Measurements from ENCODE around the gene BLNK. TPM values are rescaled to one million over a fixed set of nuclear protein-coding genes. Genes with fewer than 3 reads are reported as not detected.
"Not testable (repeated sequence)": the region's sequence is repeated elsewhere in the genome, so short reads cannot be mapped to it uniquely, and the experiment has no call there.

BLNK gene
- total RNA-seq: 1.2 TPM
- polyA plus RNA-seq (ENCODE audit: insufficient read depth in 1 of 8, insufficient read length in 8 of 8, low replicate concordance in 1 of 8): 1 to 10 TPM; 1.3 to 3.2 (median 1.6) TPM
- long read RNA-seq, donor 1: 0 reads
- long read RNA-seq, donor 2: 0 reads
- long read RNA-seq, donor 3: 0 reads
- long read RNA-seq, donor 4, partial matches to known transcripts: 0 of 1 reads
- long read RNA-seq, donor 4, other reads (novel, unspliced or antisense): 0 of 1 reads
- long read RNA-seq, donor 5: 0 reads
- long read RNA-seq, donor 6: 0 reads
- long read RNA-seq, donor 7: 0 reads
- long read RNA-seq, donor 8: 0 reads
- long read RNA-seq, donor 9: 0 reads
- long read RNA-seq, donor 10: 0 reads
- long read RNA-seq, donor 11: 0 reads

GRCh38 chr10:96271016-96271815 lies at the start of gene BLNK:
Gene BLNK, minus strand, starts transcription at chr10:96271569. Its CDS starts 171 bp downstream, at chr10:96271398.
- Histone ChIP-seq H3K4me1 (ENCODE audit: control insufficient read depth, insufficient read depth, low read length) (no peaks in the 10 kb centered on the region), H3K27ac (ENCODE audit: low read length) (peak within 1 kb of the TSS; percentile 32), H3K27me3 (ENCODE audit: control insufficient read depth, insufficient read depth, low read length) (no peaks in the 10 kb centered on the region), H3K9me3 (replicated peaks; ENCODE audit: control insufficient read depth, low read depth, low read length) (no peaks in the 10 kb centered on the region), H3K36me3 (ENCODE audit: control insufficient read depth, insufficient read depth, low read length) (no peaks in the 10 kb centered on the region), H3K4me3 (ENCODE audit: low read length) (no peak within 1 kb of the TSS)
- DNase-seq: peak; percentile 81
- 32% methylated on average over 5 of the region's 6 CpGs for WGBS (ENCODE audit: insufficient coverage)

GRCh38 chr10:96319754-96320474 lies 48.5 kb upstream of the BLNK start:
- DNase-seq: peak; percentile 25
- WGBS (ENCODE audit: insufficient coverage): no CpG with 5 or more reads among the region's 3 CpGs
- Histone ChIP-seq H3K4me3 (ENCODE audit: low read length) (no peak overlapping the region), H3K9me3 (replicated peaks; ENCODE audit: control insufficient read depth, low read depth, low read length) (no peaks in the 10 kb centered on the region), H3K27ac (ENCODE audit: low read length) (no peak overlapping the region), H3K4me1 (ENCODE audit: control insufficient read depth, insufficient read depth, low read length) (no peaks in the 10 kb centered on the region), H3K27me3 (ENCODE audit: control insufficient read depth, insufficient read depth, low read length) (peaks cover 7% of the 10 kb centered on the region), H3K36me3 (ENCODE audit: control insufficient read depth, insufficient read depth, low read length) (no peaks in the 10 kb centered on the region)

GRCh38 chr10:96317067-96317833 lies 45.9 kb upstream of the BLNK start:
- no peak overlapping the region for H3K27ac ChIP-seq (ENCODE audit: low read length)
- no peak overlapping the region for H3K4me3 ChIP-seq (ENCODE audit: low read length)
- no peak for DNase-seq
- H3K9me3 ChIP-seq (replicated peaks; ENCODE audit: control insufficient read depth, low read depth, low read length): no peaks in the 10 kb centered on the region
- H3K4me1 ChIP-seq (ENCODE audit: control insufficient read depth, insufficient read depth, low read length): no peaks in the 10 kb centered on the region
- 67% methylated on average over 1 of the region's 4 CpGs for WGBS (ENCODE audit: insufficient coverage)
- H3K36me3 ChIP-seq (ENCODE audit: control insufficient read depth, insufficient read depth, low read length): no peaks in the 10 kb centered on the region
- peaks cover 4% of the 10 kb centered on the region for H3K27me3 ChIP-seq (ENCODE audit: control insufficient read depth, insufficient read depth, low read length)

GRCh38 chr10:96313344-96313743 lies 42.0 kb upstream of the BLNK start:
- DNase-seq: no peak
- no peaks in the 10 kb centered on the region for H3K9me3 ChIP-seq (replicated peaks; ENCODE audit: control insufficient read depth, low read depth, low read length)
- no peaks in the 10 kb centered on the region for H3K36me3 ChIP-seq (ENCODE audit: control insufficient read depth, insufficient read depth, low read length)
- H3K27me3 ChIP-seq (ENCODE audit: control insufficient read depth, insufficient read depth, low read length): peaks cover 2% of the 10 kb centered on the region
- no peak overlapping the region for H3K27ac ChIP-seq (ENCODE audit: low read length)
- 40% methylated on average over 2 of the region's 2 CpGs for WGBS (ENCODE audit: insufficient coverage)
- H3K4me3 ChIP-seq (ENCODE audit: low read length): no peak overlapping the region
- no peaks in the 10 kb centered on the region for H3K4me1 ChIP-seq (ENCODE audit: control insufficient read depth, insufficient read depth, low read length)

GRCh38 chr10:96311180-96311715 lies 39.9 kb upstream of the BLNK start:
- no peak overlapping the region for H3K4me3 ChIP-seq (ENCODE audit: low read length)
- H3K36me3 ChIP-seq (ENCODE audit: control insufficient read depth, insufficient read depth, low read length): no peaks in the 10 kb centered on the region
- H3K4me1 ChIP-seq (ENCODE audit: control insufficient read depth, insufficient read depth, low read length): no peaks in the 10 kb centered on the region
- no peak for DNase-seq
- no peaks in the 10 kb centered on the region for H3K9me3 ChIP-seq (replicated peaks; ENCODE audit: control insufficient read depth, low read depth, low read length)
- H3K27ac ChIP-seq (ENCODE audit: low read length): no peak overlapping the region
- no CpG with 5 or more reads among the region's 3 CpGs for WGBS (ENCODE audit: insufficient coverage)
- H3K27me3 ChIP-seq (ENCODE audit: control insufficient read depth, insufficient read depth, low read length): peaks cover 1% of the 10 kb centered on the region

- Histone ChIP-seq H3K27me3 (ENCODE audit: control insufficient read depth, insufficient read depth, low read length) (no peaks in the 10 kb centered on the region), H3K27ac (ENCODE audit: low read length) (no peak overlapping the region), H3K9me3 (replicated peaks; ENCODE audit: control insufficient read depth, low read depth, low read length) (no peaks in the 10 kb centered on the region), H3K4me3 (ENCODE audit: low read length) (no peak overlapping the region), H3K4me1 (ENCODE audit: control insufficient read depth, insufficient read depth, low read length) (no peaks in the 10 kb centered on the region), H3K36me3 (ENCODE audit: control insufficient read depth, insufficient read depth, low read length) (no peaks in the 10 kb centered on the region)
- 25% methylated on average over 1 of the region's 1 CpG for WGBS (ENCODE audit: insufficient coverage)
- no peak for DNase-seq
These were observed 38.9 kb upstream of the BLNK start for GRCh38 chr10:96310321-96310669.

GRCh38 chr10:96309628-96310320 lies 38.4 kb upstream of the BLNK start:
- Histone ChIP-seq H3K36me3 (ENCODE audit: control insufficient read depth, insufficient read depth, low read length) (no peaks in the 10 kb centered on the region), H3K9me3 (replicated peaks; ENCODE audit: control insufficient read depth, low read depth, low read length) (no peaks in the 10 kb centered on the region), H3K4me1 (ENCODE audit: control insufficient read depth, insufficient read depth, low read length) (no peaks in the 10 kb centered on the region), H3K27ac (ENCODE audit: low read length) (no peak overlapping the region), H3K27me3 (ENCODE audit: control insufficient read depth, insufficient read depth, low read length) (no peaks in the 10 kb centered on the region), H3K4me3 (ENCODE audit: low read length) (no peak overlapping the region)
- peak; percentile 13 for DNase-seq
- WGBS (ENCODE audit: insufficient coverage): 40% methylated on average over 1 of the region's 3 CpGs

GRCh38 chr10:96308854-96309253 lies 37.5 kb upstream of the BLNK start:
- not testable (repeated sequence) for H3K9me3 ChIP-seq (replicated peaks; ENCODE audit: control insufficient read depth, low read depth, low read length); H3K4me3 ChIP-seq (ENCODE audit: low read length); H3K4me1 ChIP-seq (ENCODE audit: control insufficient read depth, insufficient read depth, low read length); DNase-seq; H3K27ac ChIP-seq (ENCODE audit: low read length); H3K27me3 ChIP-seq (ENCODE audit: control insufficient read depth, insufficient read depth, low read length); H3K36me3 ChIP-seq (ENCODE audit: control insufficient read depth, insufficient read depth, low read length)
- WGBS (ENCODE audit: insufficient coverage): 43% methylated on average over 4 of the region's 4 CpGs

GRCh38 chr10:96306516-96306915 lies 35.1 kb upstream of the BLNK start:
- peak; percentile 45 for DNase-seq
- no peaks in the 10 kb centered on the region for H3K36me3 ChIP-seq (ENCODE audit: control insufficient read depth, insufficient read depth, low read length)

More at GRCh38 chr10:96306516-96306915, 35.1 kb upstream of the BLNK start:
- Histone ChIP-seq H3K27me3 (ENCODE audit: control insufficient read depth, insufficient read depth, low read length) (peaks cover 3% of the 10 kb centered on the region), H3K9me3 (replicated peaks; ENCODE audit: control insufficient read depth, low read depth, low read length) (no peaks in the 10 kb centered on the region), H3K4me3 (ENCODE audit: low read length) (no peak overlapping the region), H3K4me1 (ENCODE audit: control insufficient read depth, insufficient read depth, low read length) (no peaks in the 10 kb centered on the region), H3K27ac (ENCODE audit: low read length) (no peak overlapping the region)
- WGBS (ENCODE audit: insufficient coverage): 78% methylated on average over 5 of the region's 8 CpGs

Measured in muscle of leg (tissue), 16 donors.